GDM1 (cell line): ENCODE data around the gene POU2F1.

ENCODE experiments used
- DNase-seq: peaks from one replicate; lab custom pipeline; 2025; lab: John Stamatoyannopoulos, UW

The POU2F1 gene

GRCh38 chr1:167423684-167424619 lies 203.3 kb downstream of the POU2F1 start:
- DNase-seq = no peak

- no peak for DNase-seq
Observed at GRCh38 chr1:167425482-167425881, 204.8 kb downstream of the POU2F1 start.

- no peak for DNase-seq
Observed at GRCh38 chr1:167426716-167427115, 206.0 kb downstream of the POU2F1 start.

- no peak for DNase-seq
Observed at GRCh38 chr1:167427848-167428247, 207.2 kb downstream of the POU2F1 start.

GRCh38 chr1:167428395-167428794 lies 207.7 kb downstream of the POU2F1 start:
- no peak for DNase-seq

GRCh38 chr1:167429612-167430011 lies 208.9 kb downstream of the POU2F1 start:
- DNase-seq = no peak

- DNase-seq = no peak
Observed at GRCh38 chr1:167430134-167430848, 209.6 kb downstream of the POU2F1 start.

GRCh38 chr1:167430849-167431242 lies 210.2 kb downstream of the POU2F1 start:
- DNase-seq = no peak

- no peak for DNase-seq
Observed at GRCh38 chr1:167431261-167431908, 210.7 kb downstream of the POU2F1 start.

GRCh38 chr1:167431909-167432650 lies 211.4 kb downstream of the POU2F1 start:
- DNase-seq = no peak

- DNase-seq = no peak
Observed at GRCh38 chr1:167432780-167433179, 212.1 kb downstream of the POU2F1 start.

- no peak for DNase-seq
Observed at GRCh38 chr1:167433884-167434283, 213.2 kb downstream of the POU2F1 start.

GRCh38 chr1:167434306-167434705 lies 213.6 kb downstream of the POU2F1 start:
- DNase-seq = no peak

GRCh38 chr1:167435484-167435883 lies 214.8 kb downstream of the POU2F1 start:
- DNase-seq = no peak

- DNase-seq = no peak
Observed at GRCh38 chr1:167438171-167439138, 217.8 kb downstream of the POU2F1 start.

- DNase-seq = no peak
Observed at GRCh38 chr1:167439301-167439988, 218.8 kb downstream of the POU2F1 start.

GRCh38 chr1:167440345-167440744 lies 219.7 kb downstream of the POU2F1 start:
- no peak for DNase-seq

- DNase-seq = no peak
Observed at GRCh38 chr1:167440776-167441175, 220.1 kb downstream of the POU2F1 start.

- no peak for DNase-seq
Observed at GRCh38 chr1:167441222-167441621, 220.5 kb downstream of the POU2F1 start.
